Heart left ventricle (tissue), 16 donors: ENCODE measurements around the gene ZNF454. TPM values are rescaled to one million over a fixed set of nuclear protein-coding genes. Genes with fewer than 3 reads are reported as not detected.

Experiments used
- ATAC-seq, 4 donors: fragments of 200-7000 bp; cut with Tn5 transposase; one replicate each; pipeline ENCODE4 v1.9.1; 2020 to 2022; ENCODE audit warnings: moderate library complexity in 4 of 4, mild to moderate bottlenecking in 3 of 4, moderate number of reproducible peaks in 1 of 4
- DNase-seq, 5 donors: peaks; one replicate each; pipeline ENCODE4 v3.0.0-alpha.2; 2020
- H3K27ac ChIP-seq, 12 donors: fragments of 200-600 bp; sonication (generic) in 4 of 12; one replicate each; pipeline versions ENCODE4 v1.5.0 to v1.8.0; 2016 to 2022; ENCODE audit warnings: mild to moderate bottlenecking in 2 of 12
- H3K27me3 ChIP-seq, 9 donors: fragments of 200-600 bp; sonication (generic) in 2 of 9; one replicate each; pipeline versions ENCODE4 v1.5.1 to v1.8.0; 2016 to 2022; ENCODE audit warnings: mild to moderate bottlenecking in 3 of 9
- H3K36me3 ChIP-seq, 9 donors: fragments of 200-600 bp; sonication (generic) in 2 of 9; one replicate each; pipeline versions ENCODE4 v1.5.0 to v1.8.0; 2018 to 2022; ENCODE audit warnings: mild to moderate bottlenecking in 2 of 9
- H3K4me1 ChIP-seq, 12 donors: fragments of 200-600 bp; sonication (generic) in 4 of 12; one replicate each; pipeline versions ENCODE4 v1.5.0 to v1.8.0; 2016 to 2022; ENCODE audit warnings: mild to moderate bottlenecking in 3 of 12
- H3K4me3 ChIP-seq, 12 donors: fragments of 200-600 bp; sonication (generic) in 4 of 12; one replicate each; pipeline versions ENCODE4 v1.5.0 to v1.8.0; 2017 to 2022; ENCODE audit warnings: mild to moderate bottlenecking in 9 of 12, moderate library complexity in 4 of 12
- H3K9me3 ChIP-seq, 12 donors: fragments of 200-600 bp; sonication (generic) in 4 of 12; one replicate each; pipeline versions ENCODE4 v1.5.0 to v1.8.0; 2016 to 2022; ENCODE audit warnings: mild to moderate bottlenecking in 1 of 12
- POLR2A ChIP-seq, 2 donors: fragments of 450-650 bp; IDR thresholded peaks; one replicate each; pipeline ENCODE4 v1.6.1; 2017; ENCODE audit warnings: antibody characterized with exemption in 2 of 2, mild to moderate bottlenecking in 2 of 2, moderate library complexity in 2 of 2
- WGBS, 4 donors: extraction: QIAGEN DNeasy Blood & Tissue Kit in 2 of 4; methylation state at CpG; one replicate each; pipeline versions ENCODE4 v1.1.5 to v1.1.7; 2013 to 2018; 5-methylcytosine and 5-hydroxymethylcytosine counted together
- intact Hi-C, 10 donors: fragments of 100-400 bp; cut with DNase I; formaldehyde crosslinking; loops; one replicate each; pipeline versions ENCODE4 v1.11.1 to v1.14.2; 2022
- polyA plus RNA-seq, 2 donors: library from polyadenylated mRNA; stranded (reverse); fragments of 200-250 nt; gene quantifications; one replicate each; pipeline ENCODE4 v1.2.3, GENCODE V29; 2013
- total RNA-seq, 9 donors: library from RNA; depleted of rRNA in 2 of 9; stranded (reverse); fragments of >200 nt in 2 of 9; fragmentation: NEBNext Ultra II Directional in 3 of 9; extraction: Animal tissue kit (Norgen Biotek cat#: 25700) in 3 of 9; gene quantifications; one replicate each; pipeline versions ENCODE4 v1.1.0 to v1.2.4, GENCODE V29; 2016 to 2023
- TF ChIP-seq, protein P1 (sequence below), 12 donors: fragments of 200-600 bp; sonication (generic) in 4 of 12; IDR thresholded peaks; one replicate each; pipeline versions ENCODE4 v1.5.0 to v1.8.0; 2018 to 2022; ENCODE audit warnings: antibody characterized with exemption in 12 of 12, mild to moderate bottlenecking in 5 of 12
- donor health status: ischemic (EF 13 %, LVEDD 7.1; RV severe dilation, severe dysfunction).
- donor health status: healthy with polysubstance abuse.
- donor health status: DM: no; HTN: yes; CAD: no.
- donor health status: DM: no; HTN: no; CAD: no.
- donor health status: ischemic (EF 25% LVEDD 6.9; RV normal size, moderate dysfunction).
- donor health status: ischemic (EF 25% LVEDD 5.7; RV mildly dilated, moderate dysfunction).
- donor health status: healthy.
- donor health status: DM: yes; HTN: yes; CAD: no.
- donor health status: ischemic (EF 35%, LVEDD 5.7; RV mildly dilated, moderate dysfunction).
- donor health status: nonischemic (EF 11% LVEDD 7.7; RV severe dilation, severe dysfunction).
- donor health status: DM: yes; HTN: yes; CAD: no.
- donor health status: PGD.
- donor health status: ischemic (EF 29% LVEDD 5.4; RV normal size, mild dysfunction).
- donor health status: nonischemic (EF 23%, LVEDD 6.1; RV moderate dilation, normal function).

ZNF454 gene
- total and polyA plus RNA-seq, 11 donors, result 1.3 to 3.4 (median 1.8) TPM

DNA sequence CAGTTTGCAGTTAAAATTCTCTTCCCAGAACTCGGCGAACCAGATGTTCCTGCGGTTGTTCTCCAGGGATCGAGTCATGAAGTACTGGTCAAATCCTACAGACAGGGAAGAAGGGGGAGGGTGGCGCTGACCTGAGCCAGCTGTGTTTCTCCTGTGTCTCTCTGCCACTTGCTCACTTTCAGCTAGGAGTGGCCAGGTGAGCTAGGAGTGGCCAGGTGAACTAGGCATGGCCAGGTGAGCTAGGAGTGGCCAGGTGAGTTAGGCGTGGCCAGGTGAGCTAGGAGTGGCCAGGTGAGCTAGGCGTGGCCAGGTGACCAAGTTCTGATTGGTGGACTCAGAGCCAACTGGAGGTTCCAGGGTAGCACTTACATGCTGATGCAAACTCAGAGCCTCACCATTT, 48.3 kb downstream of the ZNF454 start:
- Histone ChIP-seq H3K9me3 (peaks cover 0 to 68% (median 43%) of the 10 kb centered on the region in 12 donors), H3K4me3 (no peak overlapping the region), H3K27me3 (peaks cover 0 to 27% (median 14%) of the 10 kb centered on the region in 9 donors), H3K27ac (no peak overlapping the region), H3K4me1 (peaks cover 0 to 2% (median 0%) of the 10 kb centered on the region in 12 donors), H3K36me3 (no peaks in the 10 kb centered on the region)
- WGBS, 4 donors, result 88 to 95% (median 90%) methylated on average over 7 of the region's 7 CpGs
- ATAC-seq, result no peak
- no peak for TF ChIP-seq POLR2A (IDR thresholded peaks at IDR 0.05)
- TF ChIP-seq, protein P1, sequence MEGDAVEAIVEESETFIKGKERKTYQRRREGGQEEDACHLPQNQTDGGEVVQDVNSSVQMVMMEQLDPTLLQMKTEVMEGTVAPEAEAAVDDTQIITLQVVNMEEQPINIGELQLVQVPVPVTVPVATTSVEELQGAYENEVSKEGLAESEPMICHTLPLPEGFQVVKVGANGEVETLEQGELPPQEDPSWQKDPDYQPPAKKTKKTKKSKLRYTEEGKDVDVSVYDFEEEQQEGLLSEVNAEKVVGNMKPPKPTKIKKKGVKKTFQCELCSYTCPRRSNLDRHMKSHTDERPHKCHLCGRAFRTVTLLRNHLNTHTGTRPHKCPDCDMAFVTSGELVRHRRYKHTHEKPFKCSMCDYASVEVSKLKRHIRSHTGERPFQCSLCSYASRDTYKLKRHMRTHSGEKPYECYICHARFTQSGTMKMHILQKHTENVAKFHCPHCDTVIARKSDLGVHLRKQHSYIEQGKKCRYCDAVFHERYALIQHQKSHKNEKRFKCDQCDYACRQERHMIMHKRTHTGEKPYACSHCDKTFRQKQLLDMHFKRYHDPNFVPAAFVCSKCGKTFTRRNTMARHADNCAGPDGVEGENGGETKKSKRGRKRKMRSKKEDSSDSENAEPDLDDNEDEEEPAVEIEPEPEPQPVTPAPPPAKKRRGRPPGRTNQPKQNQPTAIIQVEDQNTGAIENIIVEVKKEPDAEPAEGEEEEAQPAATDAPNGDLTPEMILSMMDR (IDR thresholded peaks at IDR 0.05), result no peak
- no peak for DNase-seq
- intact Hi-C loops, result no loop called here

DNA sequence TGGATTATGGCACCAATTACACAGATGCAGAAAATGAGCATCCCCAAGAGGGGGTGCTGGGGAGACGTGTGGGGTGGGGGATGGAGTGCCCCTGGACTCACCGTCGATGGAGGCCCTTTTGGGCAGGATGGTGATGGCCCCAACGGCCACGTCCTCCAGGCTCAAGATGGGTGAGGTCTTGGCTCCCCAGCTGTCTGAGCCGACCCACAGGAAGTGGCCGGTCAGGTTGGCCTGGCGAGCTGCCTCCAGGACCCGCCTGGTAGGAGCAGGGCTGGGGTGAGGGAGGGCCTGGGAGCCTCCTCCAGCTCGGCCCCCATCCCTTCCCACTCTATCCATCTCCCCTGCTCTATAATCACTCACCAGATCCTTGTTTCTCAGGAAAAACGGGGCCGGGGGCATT, 49.5 kb downstream of the ZNF454 start:
- intact Hi-C loops, result no loop called here
- no peak for DNase-seq
- peaks cover 0 to 37% (median 21%) of the 10 kb centered on the region in 9 donors for H3K27me3 ChIP-seq
- H3K4me1 ChIP-seq, result peaks cover 0 to 10% (median 0%) of the 10 kb centered on the region in 12 donors
- 87 to 93% (median 89%) methylated on average over 11 to 12 of the region's 12 CpGs for WGBS, 4 donors
- H3K4me3 ChIP-seq, result no peak overlapping the region
- no peak for TF ChIP-seq POLR2A (IDR thresholded peaks at IDR 0.05)
- TF ChIP-seq, protein P1 (IDR thresholded peaks at IDR 0.05), result no peak
- no peak overlapping the region for H3K27ac ChIP-seq
- H3K36me3 ChIP-seq, result no peaks in the 10 kb centered on the region
- no peak for ATAC-seq
- peaks cover 0 to 56% (median 36%) of the 10 kb centered on the region in 12 donors for H3K9me3 ChIP-seq

DNA sequence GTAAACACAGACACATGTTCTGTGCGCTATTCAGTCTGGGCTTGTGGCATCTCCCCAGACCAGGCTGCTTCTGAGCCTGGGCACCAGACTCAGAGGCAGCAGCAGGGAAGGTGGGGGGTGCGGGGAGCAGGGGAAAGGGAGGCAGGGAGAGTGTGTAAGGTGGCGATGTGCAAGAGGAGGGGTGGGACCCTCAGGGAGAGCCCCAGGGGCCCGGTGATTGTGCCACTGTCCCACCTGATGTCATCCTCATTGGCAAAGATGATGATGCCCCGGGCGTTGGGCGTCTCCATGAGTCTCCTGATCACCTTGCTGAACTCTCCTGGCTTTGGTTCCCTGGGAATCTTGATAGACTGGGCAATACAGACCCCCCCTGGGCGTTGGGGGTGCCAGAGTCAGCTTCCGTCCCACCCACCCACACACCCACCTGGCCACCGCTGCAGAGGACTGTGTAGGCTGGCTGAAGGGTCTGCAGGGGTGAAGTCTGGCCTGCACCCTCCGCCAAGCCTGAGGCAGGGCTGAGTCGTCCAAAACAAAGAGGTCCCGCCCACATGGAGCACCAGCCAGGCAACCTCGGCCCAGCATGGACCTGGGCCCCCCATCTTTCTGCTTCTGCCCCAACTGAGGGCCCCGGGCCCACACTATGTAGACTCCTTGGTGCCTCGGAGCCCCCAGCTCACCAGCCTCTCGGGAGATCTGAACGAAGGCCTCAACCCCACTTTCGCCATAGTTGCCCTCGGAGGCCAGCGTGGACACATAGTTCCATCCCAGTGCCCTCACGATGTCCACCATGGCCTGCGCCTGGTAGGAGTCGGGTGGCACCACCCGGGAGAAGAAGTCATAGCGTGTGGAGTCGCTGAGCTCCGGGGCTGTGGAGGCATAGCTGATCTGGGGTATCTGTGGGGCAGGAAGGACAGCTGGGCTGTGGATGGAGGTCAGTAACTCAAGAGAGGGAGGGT, 50.5 kb downstream of the ZNF454 start:
- Histone ChIP-seq H3K9me3 (peaks cover 0 to 47% (median 28%) of the 10 kb centered on the region in 12 donors), H3K27me3 (peaks cover 0 to 46% (median 27%) of the 10 kb centered on the region in 9 donors), H3K27ac (no peak overlapping the region), H3K4me1 (peaks cover 0 to 10% (median 0%) of the 10 kb centered on the region in 12 donors), H3K36me3 (no peaks in the 10 kb centered on the region), H3K4me3 (no peak overlapping the region)
- ATAC-seq (no peak), DNase-seq (no peak)
- no peak for TF ChIP-seq POLR2A (IDR thresholded peaks at IDR 0.05)
- TF ChIP-seq, protein P1 (IDR thresholded peaks at IDR 0.05), result no peak
- intact Hi-C loops, result no loop called here
- WGBS, 4 donors, result 90 to 95% (median 92%) methylated on average over 22 to 28 of the region's 28 CpGs

DNA sequence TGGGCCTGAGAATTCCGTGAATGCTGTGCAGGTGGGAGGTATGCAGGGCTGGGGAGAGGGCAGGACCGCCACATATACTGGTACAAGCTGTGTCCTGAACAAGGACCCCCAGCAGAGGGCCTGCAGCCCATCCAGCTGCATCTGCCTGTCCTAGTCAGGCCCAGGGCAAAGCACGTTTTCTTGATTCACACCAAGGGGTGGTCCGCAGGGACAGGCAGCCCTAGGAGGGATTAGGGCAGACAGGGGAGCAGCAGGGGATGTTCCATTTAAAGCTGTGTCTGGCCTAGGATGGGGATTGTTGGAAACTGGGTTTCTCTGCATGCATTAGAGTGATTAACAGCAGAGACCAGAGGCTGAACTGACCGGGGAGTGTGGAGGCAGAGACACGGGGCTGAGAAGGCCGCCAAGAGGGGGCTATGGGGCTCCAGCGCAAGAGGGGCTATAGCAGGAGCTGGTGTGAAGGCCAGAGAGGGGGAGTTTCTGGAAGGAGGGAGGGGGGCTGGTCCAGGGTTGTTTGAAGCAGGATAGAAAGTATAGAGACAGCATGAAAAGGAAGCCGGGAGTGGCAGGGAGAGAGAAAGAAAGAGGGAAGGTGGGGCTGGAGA, 51.4 kb downstream of the ZNF454 start:
- Histone ChIP-seq H3K27me3 (peaks cover 0 to 54% (median 27%) of the 10 kb centered on the region in 9 donors), H3K4me3 (no peak overlapping the region), H3K4me1 (peaks cover 0 to 10% (median 0%) of the 10 kb centered on the region in 12 donors), H3K27ac (no peak overlapping the region), H3K9me3 (peaks cover 0 to 37% (median 19%) of the 10 kb centered on the region in 12 donors), H3K36me3 (no peaks in the 10 kb centered on the region)
- TF ChIP-seq, protein P1 (IDR thresholded peaks at IDR 0.05), result no peak
- TF ChIP-seq POLR2A (IDR thresholded peaks at IDR 0.05), result no peak
- 57 to 66% (median 61%) methylated on average over 9 of the region's 9 CpGs for WGBS, 4 donors
- ATAC-seq, result no peak
- no peak for DNase-seq
- intact Hi-C loops, result no loop called here
